ENCODE measurements around the gene CCDC194. TPM values are rescaled to one million over a fixed set of nuclear protein-coding genes. Genes with fewer than 3 reads are reported as not detected.

Gene CCDC194
- total and polyA plus RNA-seq, 2 of the 13 experiments (the other 11 are each of a cell fraction or from before 2014, with no cell fraction given), result 0.13 to 0.21 TPM

GRCh38 chr19:17358395-17358794 is 35.6 kb downstream of the CCDC194 start (continued):
- TF ChIP-seq CEBPZ (IDR thresholded peaks at IDR 0.05; ENCODE audit: low read length) (no peak), MXD3 (CRISPR knock-in tag; IDR thresholded peaks at IDR 0.05) (no peak), ESRRA (CRISPR knock-in tag; IDR thresholded peaks at IDR 0.05; ENCODE audit: low read depth) (no peak), ZNF362 (CRISPR knock-in tag; IDR thresholded peaks at IDR 0.05; ENCODE audit: borderline replicate concordance) (no peak), SKIL (CRISPR knock-in tag; IDR thresholded peaks at IDR 0.05; ENCODE audit: borderline replicate concordance) (no peak)
